Activated CD4-positive, alpha-beta memory T cell treated with anti-CD3 and anti-CD28 coated beads, Interleukin-2, amount 10 ng/mL, durations not matched to agents 7 days and 5 days (primary cell): ENCODE measurements around the gene ZNF385D. TPM values are rescaled to one million over a fixed set of nuclear protein-coding genes. Genes with fewer than 3 reads are reported as not detected.

Experiments used
- CTCF ChIA-PET: fragments of 350-600 bp; sonication (Branson Sonifier 250); formaldehyde crosslinking; loops from one replicate; lab custom pipeline; 2021; ENCODE audit warnings: antibody characterized with exemption, inconsistent platforms; lab: Charles Lee
- POLR2A ChIA-PET: fragments of 350-600 bp; sonication (Branson Sonifier 250); formaldehyde crosslinking; loops from one replicate; lab custom pipeline; 2021; ENCODE audit warnings: antibody characterized with exemption; lab: Charles Lee
- DNase-seq: peaks from one replicate; pipeline ENCODE4 v3.0.0-alpha.2; 2020
- H3K27ac Mint-ChIP-seq: one replicate; pipeline ENCODE4 v1.8.0; 2021; ENCODE audit warnings: mild to moderate bottlenecking, mixed read lengths
- H3K27me3 Mint-ChIP-seq: one replicate; pipeline ENCODE4 v1.8.0; 2021; ENCODE audit warnings: mixed read lengths
- H3K36me3 Mint-ChIP-seq: one replicate; pipeline ENCODE4 v1.8.0; 2021; ENCODE audit warnings: low read depth, mixed read lengths
- H3K4me1 Mint-ChIP-seq: one replicate; pipeline ENCODE4 v1.8.0; 2021; ENCODE audit warnings: mixed read lengths
- H3K4me3 Mint-ChIP-seq: one replicate; pipeline ENCODE4 v1.8.0; 2021; ENCODE audit warnings: mild to moderate bottlenecking, mixed read lengths
- H3K9me3 Mint-ChIP-seq: one replicate; pipeline ENCODE4 v1.8.0; 2021; ENCODE audit warnings: mixed read lengths
- total RNA-seq, 2 experiments: library from RNA; stranded (reverse); gene quantifications; one replicate each; pipeline ENCODE4 v1.2.3, GENCODE V29; 2021

ZNF385D gene
- total RNA-seq, 2 experiments from 2014 or later: not detected

DNA sequence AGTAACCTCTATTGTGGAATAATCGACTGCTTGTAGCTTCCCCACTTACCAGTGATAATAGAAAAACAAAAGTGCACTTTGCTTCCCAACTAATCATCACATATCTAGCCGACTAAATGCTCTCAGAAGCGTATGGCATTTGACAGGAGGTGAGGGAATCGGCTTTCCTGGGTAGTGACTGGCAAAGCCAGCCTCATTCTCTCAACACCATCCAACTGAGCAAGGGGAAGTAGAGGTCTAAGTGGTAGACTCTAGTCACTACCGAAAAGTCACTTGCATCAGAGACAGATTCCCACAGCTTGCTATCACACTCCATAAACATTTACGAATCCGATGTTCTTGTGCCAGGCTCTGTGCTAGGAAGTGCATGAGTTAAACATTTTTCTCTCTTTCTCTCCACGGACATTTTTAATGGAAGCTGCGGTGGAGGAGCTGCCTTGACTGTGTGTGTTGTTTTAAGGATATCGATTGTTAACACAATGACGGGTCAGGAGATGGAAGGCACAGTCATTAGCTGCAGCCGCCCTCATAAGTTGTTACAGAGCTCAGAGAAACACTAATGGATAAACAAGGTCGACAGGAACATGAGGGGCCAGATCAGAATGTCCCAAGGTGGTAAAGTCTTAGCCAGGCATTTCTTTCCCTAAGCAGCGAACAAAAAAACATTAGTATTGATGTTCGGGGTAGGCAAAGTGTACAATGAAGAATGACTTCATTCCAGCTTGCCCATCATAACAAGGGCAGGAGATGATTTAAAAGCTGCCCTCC, 11.9 kb downstream of the ZNF385D start:
- Mint-ChIP-seq H3K27me3 (no peaks in the 10 kb centered on the region), H3K27ac (no peak overlapping the region), H3K4me1 (no peaks in the 10 kb centered on the region), H3K9me3 (peaks cover 16% of the 10 kb centered on the region), H3K4me3 (no peak overlapping the region), H3K36me3 (no peaks in the 10 kb centered on the region)
- ChIA-PET POLR2A (no interaction called here), CTCF (interaction anchor here (0.5 kb wide), 1 partner anchor 58 kb away, joined by 3 read pairs; no protein-coding TSS in a partner anchor)
- DNase-seq: no peak

DNA sequence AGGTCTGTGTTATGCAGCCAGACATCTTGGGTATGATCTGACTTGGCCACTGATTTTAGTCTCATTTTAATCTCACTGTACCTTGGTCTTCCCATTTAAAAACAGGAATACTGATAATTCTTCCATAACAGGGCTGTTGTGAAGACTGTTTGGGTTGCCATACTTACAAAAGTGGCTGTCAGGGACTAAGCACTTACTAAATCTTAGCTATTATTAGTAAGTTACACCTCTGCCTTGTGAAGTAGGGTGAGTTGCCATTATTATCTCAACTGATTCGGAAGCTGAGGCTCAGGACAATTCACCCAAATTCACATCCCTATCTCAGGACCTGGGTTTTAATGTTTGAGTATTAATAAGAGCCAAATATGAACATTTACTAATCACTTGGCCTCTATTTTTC, 12.7 kb downstream of the ZNF385D start:
- Mint-ChIP-seq H3K4me1 (no peaks in the 10 kb centered on the region), H3K4me3 (no peak overlapping the region), H3K9me3 (peaks cover 16% of the 10 kb centered on the region), H3K27ac (no peak overlapping the region), H3K27me3 (no peaks in the 10 kb centered on the region), H3K36me3 (no peaks in the 10 kb centered on the region)
- CTCF ChIA-PET: no interaction called here
- POLR2A ChIA-PET: no interaction called here
- no peak for DNase-seq

DNA sequence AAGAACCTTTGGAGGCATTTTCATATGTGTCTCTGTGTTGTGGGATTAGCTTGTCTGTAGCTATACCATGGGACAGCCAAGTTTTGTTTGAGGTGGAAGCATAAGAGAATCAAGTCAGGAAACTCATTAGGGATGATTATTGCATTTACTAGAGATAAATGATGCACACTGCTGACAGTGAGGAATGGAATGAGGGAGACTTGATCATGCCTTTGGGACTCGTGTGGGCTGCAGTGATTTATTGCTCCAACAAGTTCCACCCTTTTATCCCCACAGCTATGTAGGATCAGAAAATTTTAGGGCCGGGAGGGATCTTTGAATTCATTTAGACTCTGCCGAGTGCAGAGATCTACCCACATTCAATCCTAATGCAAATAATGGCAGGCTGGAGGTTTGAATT, 16.3 kb downstream of the ZNF385D start:
- POLR2A ChIA-PET: no interaction called here
- H3K27me3 Mint-ChIP-seq: no peaks in the 10 kb centered on the region

DNA sequence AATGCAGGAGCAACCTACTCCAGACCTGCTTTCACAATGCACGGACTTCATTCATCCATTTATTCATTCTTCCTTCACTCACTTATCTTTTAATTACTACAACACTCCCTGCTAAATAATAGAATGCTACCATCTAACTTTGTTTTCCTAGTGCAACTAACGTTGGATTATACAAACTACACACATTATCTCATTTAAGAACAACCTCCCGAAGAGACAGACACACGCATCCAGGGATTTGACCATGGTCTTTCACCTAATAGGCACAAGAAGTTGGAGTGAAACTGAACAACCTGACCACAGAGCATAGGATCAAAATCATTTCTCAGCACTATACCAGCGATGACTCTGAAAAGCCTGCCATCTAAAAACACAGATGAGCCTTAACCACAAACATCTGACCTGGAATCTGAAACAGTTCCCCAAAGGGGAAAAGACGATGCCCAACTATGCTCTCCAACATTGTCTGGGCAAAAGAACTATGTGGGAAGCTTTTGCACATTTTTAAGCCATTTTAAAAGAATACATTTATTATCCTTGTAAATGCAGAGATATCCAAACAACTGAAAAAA, 21.0 kb downstream of the ZNF385D start:
- ChIA-PET CTCF (no interaction called here), POLR2A (no interaction called here)
- Mint-ChIP-seq H3K36me3 (no peaks in the 10 kb centered on the region), H3K9me3 (peaks cover 15% of the 10 kb centered on the region), H3K27me3 (no peaks in the 10 kb centered on the region), H3K4me1 (no peaks in the 10 kb centered on the region), H3K27ac (no peak overlapping the region), H3K4me3 (no peak overlapping the region)
- no peak for DNase-seq

More for the DNA sequence above, 16.3 kb downstream of the ZNF385D start:
- Mint-ChIP-seq H3K4me3 (no peak overlapping the region), H3K4me1 (no peaks in the 10 kb centered on the region), H3K36me3 (no peaks in the 10 kb centered on the region), H3K27ac (no peak overlapping the region), H3K9me3 (peaks cover 9% of the 10 kb centered on the region)
- CTCF ChIA-PET: no interaction called here
- DNase-seq: no peak

DNA sequence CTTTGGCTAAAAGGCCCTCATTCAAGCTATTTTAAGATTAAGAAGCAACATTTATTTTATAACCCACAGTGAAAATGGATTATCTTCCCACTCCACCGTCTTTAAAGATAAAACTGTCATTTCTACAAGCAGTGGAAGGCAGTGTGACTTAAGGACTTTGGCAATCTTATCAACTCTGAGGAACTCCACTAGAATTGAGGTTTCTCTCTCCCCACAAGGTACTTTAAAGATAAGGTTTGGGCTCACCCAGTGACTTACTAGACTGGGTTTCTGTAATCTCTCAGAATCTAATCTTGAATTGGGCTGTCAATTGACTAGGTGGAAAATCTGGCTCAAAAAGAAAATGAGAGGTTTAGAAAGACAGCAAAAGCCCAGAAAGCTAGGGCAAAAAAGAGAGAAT, 21.7 kb downstream of the ZNF385D start:
- no peak overlapping the region for H3K27ac Mint-ChIP-seq
- peaks cover 19% of the 10 kb centered on the region for H3K9me3 Mint-ChIP-seq
- H3K4me1 Mint-ChIP-seq: no peaks in the 10 kb centered on the region
- no peaks in the 10 kb centered on the region for H3K27me3 Mint-ChIP-seq
- ChIA-PET CTCF (no interaction called here), POLR2A (no interaction called here)
- H3K4me3 Mint-ChIP-seq: no peak overlapping the region
- DNase-seq: no peak
- no peaks in the 10 kb centered on the region for H3K36me3 Mint-ChIP-seq

DNA sequence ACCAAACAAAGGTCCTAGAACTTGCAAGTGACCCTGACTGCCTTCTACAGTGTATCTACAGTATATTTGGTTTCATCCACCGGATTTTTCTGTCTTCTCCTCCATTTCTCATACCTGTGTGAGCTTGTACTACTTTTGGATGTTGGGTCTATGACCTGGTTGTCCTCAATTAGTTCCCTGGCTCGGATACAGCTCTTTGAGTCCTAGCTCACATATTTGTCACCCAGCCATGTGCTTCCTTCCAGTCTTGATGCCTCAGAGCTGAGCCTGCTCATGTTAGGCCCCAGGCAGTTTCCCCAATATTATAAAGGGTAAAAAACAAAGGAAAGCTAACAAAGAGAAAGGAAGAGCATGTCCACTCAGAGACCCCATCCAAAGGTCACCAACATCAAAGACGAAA, 28.2 kb downstream of the ZNF385D start:
- no peaks in the 10 kb centered on the region for H3K36me3 Mint-ChIP-seq
- no peak overlapping the region for H3K27ac Mint-ChIP-seq
- CTCF ChIA-PET: no interaction called here
- DNase-seq: no peak
- peaks cover 34% of the 10 kb centered on the region for H3K9me3 Mint-ChIP-seq
- no peaks in the 10 kb centered on the region for H3K27me3 Mint-ChIP-seq
- H3K4me3 Mint-ChIP-seq: no peak overlapping the region
- POLR2A ChIA-PET: no interaction called here
- no peaks in the 10 kb centered on the region for H3K4me1 Mint-ChIP-seq

DNA sequence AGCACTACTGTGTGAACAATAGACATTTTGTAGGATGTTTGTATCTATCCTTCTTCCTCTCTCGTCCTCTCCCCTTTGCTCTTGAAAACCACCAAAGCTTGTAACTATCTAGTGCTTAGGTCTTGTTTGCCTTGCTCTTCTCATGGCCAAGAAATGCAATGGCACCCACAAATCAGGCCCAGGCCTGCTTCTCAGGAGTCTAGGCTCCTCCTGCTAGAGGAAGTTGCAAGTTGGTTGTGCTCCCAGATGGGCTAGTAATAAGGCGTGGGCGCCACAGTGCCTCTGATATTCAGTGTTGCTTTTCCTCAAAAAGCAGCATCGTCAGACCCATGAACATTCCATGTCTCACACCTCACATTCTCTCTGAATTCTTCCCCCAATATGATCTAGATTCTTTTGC, 28.7 kb downstream of the ZNF385D start:
- no peak for DNase-seq
- Mint-ChIP-seq H3K27me3 (no peaks in the 10 kb centered on the region), H3K4me3 (no peak overlapping the region), H3K36me3 (no peaks in the 10 kb centered on the region), H3K4me1 (no peaks in the 10 kb centered on the region), H3K9me3 (peaks cover 34% of the 10 kb centered on the region), H3K27ac (no peak overlapping the region)
- CTCF ChIA-PET: no interaction called here
- POLR2A ChIA-PET: no interaction called here

DNA sequence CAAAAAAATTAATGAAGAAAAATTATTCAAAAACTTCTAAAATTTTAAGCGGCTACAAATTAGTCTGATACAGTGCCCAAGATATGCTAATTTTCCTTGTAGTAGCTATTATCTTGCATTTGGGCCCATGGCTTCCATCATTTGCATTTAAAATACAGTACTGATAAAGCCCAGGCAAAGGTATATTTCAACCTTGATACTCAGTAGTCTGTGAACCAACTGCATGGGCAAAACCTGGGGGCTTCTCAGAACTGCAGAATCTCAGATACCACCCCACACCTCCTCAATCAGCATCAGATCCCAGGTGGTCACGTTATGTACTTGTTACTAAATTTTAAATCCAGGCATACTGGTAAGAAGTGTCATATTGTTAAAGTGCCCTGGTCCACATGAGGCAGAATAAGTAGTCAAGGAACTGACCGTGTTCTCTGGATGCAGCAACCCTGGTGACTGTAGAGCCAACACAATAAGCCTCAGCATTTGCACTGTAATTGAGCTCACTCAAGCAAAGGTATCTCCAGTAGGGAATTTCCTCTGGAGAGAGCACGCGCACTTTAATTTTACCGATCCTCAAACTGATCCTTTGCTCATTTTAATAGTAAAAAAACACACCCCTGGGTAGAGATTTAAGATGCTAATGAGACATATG, 31.9 kb downstream of the ZNF385D start:
- DNase-seq: no peak
- Mint-ChIP-seq H3K27ac (no peak overlapping the region), H3K9me3 (peaks cover 22% of the 10 kb centered on the region), H3K4me3 (no peak overlapping the region), H3K27me3 (no peaks in the 10 kb centered on the region), H3K36me3 (no peaks in the 10 kb centered on the region), H3K4me1 (no peaks in the 10 kb centered on the region)
- POLR2A ChIA-PET: no interaction called here
- CTCF ChIA-PET: no interaction called here

DNA sequence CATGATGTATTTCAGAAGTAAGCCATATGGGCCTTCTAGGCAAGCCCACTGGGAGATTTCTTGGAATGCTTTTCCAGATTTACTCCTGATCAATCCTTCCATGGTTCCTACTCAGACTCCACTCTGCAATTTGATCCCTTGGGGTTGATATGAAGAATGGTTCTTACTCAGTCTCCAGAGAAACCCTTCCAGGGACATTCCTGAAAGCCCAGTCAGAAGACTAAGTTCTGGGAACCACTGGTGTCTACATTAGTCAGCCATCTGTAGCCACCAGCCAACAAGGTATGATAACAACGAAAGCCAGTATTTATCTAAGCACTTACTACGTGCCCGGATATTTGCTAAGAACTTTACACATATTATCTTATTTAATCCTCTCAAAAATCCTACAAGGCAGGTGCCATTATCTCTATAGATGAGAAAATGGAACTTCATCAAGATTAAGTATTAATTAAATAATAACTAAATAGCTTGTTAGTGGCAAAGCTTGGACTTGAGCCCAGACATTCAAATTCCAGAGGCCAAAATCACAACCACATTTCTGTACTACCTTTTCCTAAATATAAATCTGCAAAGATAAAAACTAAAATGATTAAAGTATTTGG, 32.7 kb downstream of the ZNF385D start:
- Mint-ChIP-seq H3K4me3 (no peak overlapping the region), H3K27me3 (no peaks in the 10 kb centered on the region), H3K27ac (no peak overlapping the region), H3K36me3 (no peaks in the 10 kb centered on the region), H3K9me3 (peaks cover 21% of the 10 kb centered on the region), H3K4me1 (no peaks in the 10 kb centered on the region)
- CTCF ChIA-PET: no interaction called here
- DNase-seq: no peak
- POLR2A ChIA-PET: no interaction called here

DNA sequence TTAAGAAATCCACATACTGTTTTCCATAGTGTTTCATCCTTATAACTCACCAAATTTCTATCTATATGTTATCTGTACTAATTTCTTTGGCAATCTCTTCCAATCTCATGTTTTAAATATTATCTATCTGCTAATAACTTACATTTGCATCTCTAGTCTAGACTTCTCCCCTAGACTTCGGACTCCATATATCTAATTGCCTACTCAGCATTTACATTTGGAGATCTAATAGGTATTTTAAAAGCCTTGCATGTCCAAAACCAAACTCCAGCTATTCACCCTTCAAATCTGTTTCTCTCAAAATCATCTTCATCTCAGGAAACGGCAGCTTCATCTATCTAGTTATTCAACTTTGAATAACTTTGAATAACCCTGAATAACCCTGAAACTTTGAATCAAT, 35.3 kb downstream of the ZNF385D start:
- H3K27me3 Mint-ChIP-seq: no peaks in the 10 kb centered on the region

DNA sequence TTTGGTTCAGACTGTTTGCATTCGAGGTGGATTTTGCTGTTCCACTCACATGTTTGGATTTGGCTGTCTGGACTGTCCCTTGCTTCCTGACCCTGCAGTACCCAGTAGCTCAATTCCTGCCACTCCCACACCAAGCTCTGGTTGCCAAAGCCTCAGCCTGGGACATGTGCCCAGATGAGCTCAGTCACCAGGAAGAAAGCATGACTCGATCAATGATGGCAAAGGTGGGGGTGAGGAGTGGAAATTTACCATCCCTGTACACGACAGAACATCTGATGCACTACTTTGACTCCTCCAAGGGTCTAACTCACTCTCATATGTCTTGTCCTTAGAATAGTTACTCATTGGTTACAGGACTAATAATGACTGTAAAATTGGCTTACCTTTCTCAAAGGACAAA, 45.2 kb downstream of the ZNF385D start:
- no peak overlapping the region for H3K27ac Mint-ChIP-seq

More for the DNA sequence above, 35.3 kb downstream of the ZNF385D start:
- DNase-seq: no peak
- H3K4me1 Mint-ChIP-seq: no peaks in the 10 kb centered on the region
- H3K27ac Mint-ChIP-seq: no peak overlapping the region
- H3K36me3 Mint-ChIP-seq: no peaks in the 10 kb centered on the region
- ChIA-PET CTCF (no interaction called here), POLR2A (no interaction called here)
- peaks cover 14% of the 10 kb centered on the region for H3K9me3 Mint-ChIP-seq
- no peak overlapping the region for H3K4me3 Mint-ChIP-seq

DNA sequence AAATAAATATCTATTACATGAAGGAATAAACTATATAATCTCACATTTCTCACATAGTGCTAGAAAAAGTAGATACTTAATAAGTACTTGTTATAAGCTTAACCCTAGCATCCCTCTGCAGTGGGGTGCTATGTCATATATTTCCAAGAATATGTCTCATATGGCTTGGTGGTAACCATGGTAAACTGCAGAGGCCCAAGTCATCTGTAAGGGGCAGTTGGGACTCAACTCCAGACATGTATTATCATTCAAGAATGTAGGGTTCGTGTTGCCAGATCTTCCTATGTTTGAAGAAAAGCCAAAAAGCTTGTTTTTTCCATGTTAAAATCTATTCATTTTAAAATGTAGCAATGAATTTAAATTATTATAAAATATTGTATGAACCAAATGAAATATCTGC, 46.2 kb downstream of the ZNF385D start:
- POLR2A ChIA-PET: no interaction called here
- Mint-ChIP-seq H3K4me3 (no peak overlapping the region), H3K36me3 (no peaks in the 10 kb centered on the region), H3K4me1 (no peaks in the 10 kb centered on the region), H3K9me3 (peaks cover 10% of the 10 kb centered on the region), H3K27ac (no peak overlapping the region), H3K27me3 (no peaks in the 10 kb centered on the region)
- DNase-seq: no peak
- CTCF ChIA-PET: no interaction called here

More for the DNA sequence above, 45.2 kb downstream of the ZNF385D start:
- Mint-ChIP-seq H3K27me3 (no peaks in the 10 kb centered on the region), H3K4me3 (no peak overlapping the region), H3K9me3 (peaks cover 13% of the 10 kb centered on the region), H3K4me1 (no peaks in the 10 kb centered on the region), H3K36me3 (no peaks in the 10 kb centered on the region)
- POLR2A ChIA-PET: no interaction called here
- DNase-seq: no peak
- CTCF ChIA-PET: no interaction called here

DNA sequence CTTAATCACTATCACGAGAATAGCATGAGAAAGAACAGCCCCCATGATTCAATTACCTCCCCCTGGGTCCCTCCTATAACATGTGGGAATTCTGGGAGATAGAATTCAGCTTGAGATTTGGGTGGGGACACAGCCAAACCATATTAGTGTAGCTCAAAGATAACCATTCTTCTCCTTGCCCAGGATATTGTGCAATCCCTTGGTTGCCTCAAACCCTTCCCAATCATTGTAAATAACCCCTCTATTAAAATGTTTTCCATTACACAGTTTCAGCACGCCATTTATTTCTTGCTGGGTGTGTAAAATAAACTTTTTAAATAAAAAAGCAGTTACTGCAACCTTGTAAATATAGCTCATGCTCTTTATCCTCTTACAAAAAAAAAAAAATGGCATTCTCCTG, 47.7 kb downstream of the ZNF385D start:
- no peaks in the 10 kb centered on the region for H3K4me1 Mint-ChIP-seq
- no peaks in the 10 kb centered on the region for H3K27me3 Mint-ChIP-seq
- no peak for DNase-seq
- no peak overlapping the region for H3K27ac Mint-ChIP-seq
- POLR2A ChIA-PET: no interaction called here
- H3K9me3 Mint-ChIP-seq: peaks cover 5% of the 10 kb centered on the region
- no peaks in the 10 kb centered on the region for H3K36me3 Mint-ChIP-seq
- H3K4me3 Mint-ChIP-seq: no peak overlapping the region
- CTCF ChIA-PET: no interaction called here
